GM19468 (cell line): ENCODE results near the gene CRYBA4.

Source experiments
- ATAC-seq: cut with Tn5 transposase; IDR thresholded peaks from one replicate; pipeline ENCODE4 v1.9.1; 2021; ENCODE audit warnings: mild to moderate bottlenecking, moderate library complexity, moderate number of reproducible peaks; ENCODE audit not compliant: unreplicated experiment; ENCODE audit errors: extremely low read depth

CRYBA4 gene

GRCh38 chr22:26621663-26622062, at the start of gene CRYBA4:
TSS of gene CRYBA4 (plus strand) at chr22:26621963. CDS start at chr22:26622597, 634 bp downstream.
- no peak for ATAC-seq

- no peak for ATAC-seq
Observed at GRCh38 chr22:26573026-26573662, 48.6 kb upstream of the CRYBA4 start.

GRCh38 chr22:26574001-26574723, 47.6 kb upstream of the CRYBA4 start:
- ATAC-seq, result no peak

- no peak for ATAC-seq
Observed at GRCh38 chr22:26576026-26576680, 45.6 kb upstream of the CRYBA4 start.

GRCh38 chr22:26577081-26577480, 44.7 kb upstream of the CRYBA4 start:
- ATAC-seq, result no peak

GRCh38 chr22:26579331-26579886, 42.4 kb upstream of the CRYBA4 start:
- no peak for ATAC-seq

GRCh38 chr22:26580240-26580962, 41.4 kb upstream of the CRYBA4 start:
- ATAC-seq, result no peak

GRCh38 chr22:26581026-26581425, 40.7 kb upstream of the CRYBA4 start:
- ATAC-seq, result no peak

GRCh38 chr22:26581633-26582168, 40.1 kb upstream of the CRYBA4 start:
- ATAC-seq, result no peak

- ATAC-seq, result no peak
Observed at GRCh38 chr22:26584010-26584409, 37.8 kb upstream of the CRYBA4 start.

- no peak for ATAC-seq
Observed at GRCh38 chr22:26585104-26585790, 36.5 kb upstream of the CRYBA4 start.

GRCh38 chr22:26586556-26587325, 35.0 kb upstream of the CRYBA4 start:
- ATAC-seq, result no peak

- ATAC-seq, result no peak
Observed at GRCh38 chr22:26587991-26588613, 33.7 kb upstream of the CRYBA4 start.

GRCh38 chr22:26588729-26589366, 32.9 kb upstream of the CRYBA4 start:
- ATAC-seq, result no peak

- no peak for ATAC-seq
Observed at GRCh38 chr22:26589367-26589844, 32.4 kb upstream of the CRYBA4 start.

GRCh38 chr22:26589845-26590736, 31.7 kb upstream of the CRYBA4 start, which contains the start of gene TPST2:
TSS of gene TPST2 (minus strand) at chr22:26590132. CDS start at chr22:26541630, 48,502 bp downstream.
- ATAC-seq, result peak; percentile 20
